ENCODE results near the gene SNRNP48.

GRCh38 chr6:7556394-7557106 lies 33.4 kb upstream of the SNRNP48 start:
- TF ChIP-seq CTCF (IDR thresholded peaks at IDR 0.05) (no peak), POLR2A (IDR thresholded peaks at IDR 0.05) (no peak)
